HCT116 (cell line): Measurements from ENCODE around the gene SOCS1. TPM values are rescaled to one million over a fixed set of nuclear protein-coding genes. Genes with fewer than 3 reads are reported as not detected.

Source experiments
- ATAC-seq: fragments of 200-7000 bp; cut with Tn5 transposase; 2 replicates; pipeline ENCODE4 v1.9.1; 2020; ENCODE audit warnings: mild to moderate bottlenecking, moderate library complexity
- BruUV-seq: library from RNA; stranded (reverse); fragments of 400-500 nt; replicated peaks from 2 replicates; lab custom pipeline; 2021; lab: Mats Ljungman, UMichigan
- CTCF ChIA-PET: fragments of 300-600 bp; sonication (Branson Sonifier 250); formaldehyde crosslinking; loops from one replicate; lab custom pipeline; 2021; ENCODE audit warnings: antibody characterized with exemption; lab: Charles Lee
- POLR2A ChIA-PET: fragments of 300-600, 350-600 bp; sonication (Branson Sonifier 250); formaldehyde crosslinking; loops from one replicate; lab custom pipeline; 2021; ENCODE audit warnings: antibody characterized with exemption; lab: Charles Lee
- RAD21 ChIA-PET, 2 experiments: fragments of 300-600 bp; sonication (Branson Sonifier 250); formaldehyde crosslinking; loops; one replicate each; lab custom pipeline; 2023; ENCODE audit warnings: low total read pairs in 2 of 2; ENCODE audit not compliant: uncharacterized antibody in 2 of 2, unreplicated experiment in 2 of 2, low non-redundant PET in 1 of 2; lab: Charles Lee
- DNase-seq: peaks from one replicate; pipeline ENCODE4 v3.0.0-alpha.2; 2010; ENCODE audit warnings: low read depth, low spot score
- H2AFZ ChIP-seq: fragments of 200-600 bp; shearing (Covaris generic), sonication (generic); 2 replicates; pipeline ENCODE4 v1.6.1; 2017; ENCODE audit warnings: low read depth, mixed run types, mixed read lengths, antibody characterized with exemption, low read length; ENCODE audit not compliant: poor library complexity, severe bottlenecking
- H3K27ac ChIP-seq: 2 replicates; pipeline ENCODE4 v1.5.1; 2012; ENCODE audit warnings: low read depth, low read length
- H3K27me3 ChIP-seq: fragments of 200-600 bp; sonication (generic); 2 replicates; pipeline ENCODE4 v1.6.1; 2016; ENCODE audit warnings: mixed run types, low read length, mixed read lengths; ENCODE audit not compliant: insufficient read depth
- H3K36me3 ChIP-seq, 2 experiments: fragments of 200-500 bp in 1 of 2; fragments of 200-600 bp in 1 of 2; sonication (Bioruptor generic) in 1 of 2; sonication (generic) in 1 of 2; 2 replicates each; pipeline versions ENCODE4 v1.5.1 to v1.6.1; 2014 to 2016; ENCODE audit warnings: low read length in 2 of 2, inconsistent platforms in 1 of 2, mixed read lengths in 1 of 2, mixed run types in 1 of 2; ENCODE audit not compliant: insufficient read depth in 2 of 2, control insufficient read depth in 1 of 2
- H3K4me1 ChIP-seq, 2 experiments: fragments of 200-600 bp in 1 of 2; sonication (generic) in 1 of 2; 2 replicates each; pipeline versions ENCODE4 v1.5.1 to v1.6.1; 2012 to 2017; ENCODE audit warnings: low read length in 2 of 2, inconsistent platforms in 1 of 2, mild to moderate bottlenecking in 1 of 2, mixed read lengths in 1 of 2, mixed run types in 1 of 2, moderate library complexity in 1 of 2; ENCODE audit not compliant: insufficient read depth in 2 of 2, control insufficient read depth in 1 of 2
- H3K4me2 ChIP-seq: fragments of 200-600 bp; sonication (generic); 2 replicates; pipeline ENCODE4 v1.6.1; 2017; ENCODE audit warnings: mixed run types, low read length, mixed read lengths
- H3K4me3 ChIP-seq, 2 experiments: fragments of 200-600 bp in 1 of 2; sonication (generic) in 1 of 2; replicated peaks in 1 of 2; 2 replicates each; pipeline ENCODE4 v1.5.1; 2011 to 2016; ENCODE audit warnings: low read length in 2 of 2, control low read depth in 1 of 2, low read depth in 1 of 2, mild to moderate bottlenecking in 1 of 2, mixed read lengths in 1 of 2, mixed run types in 1 of 2
- H3K79me2 ChIP-seq: fragments of 200-600 bp; sonication (generic); 2 replicates; pipeline ENCODE4 v1.6.1; 2017; ENCODE audit warnings: mild to moderate bottlenecking, mixed run types, low read length, moderate library complexity, mixed read lengths; ENCODE audit not compliant: insufficient read depth
- H3K9ac ChIP-seq: fragments of 200-600 bp; sonication (generic); 2 replicates; pipeline ENCODE4 v1.6.1; 2016; ENCODE audit warnings: low read length, mixed read lengths
- H3K9me2 ChIP-seq: fragments of 200-600 bp; sonication (generic), shearing (Covaris generic); 2 replicates; pipeline ENCODE4 v1.6.1; 2017; ENCODE audit warnings: mixed run types, mild to moderate bottlenecking, moderate library complexity; ENCODE audit not compliant: insufficient read depth
- H3K9me3 ChIP-seq, 2 experiments: fragments of 200-500 bp in 1 of 2; fragments of 200-600 bp in 1 of 2; sonication (Bioruptor generic) in 1 of 2; sonication (generic) in 1 of 2; 2 replicates each; pipeline ENCODE4 v1.6.1; 2014 to 2017; ENCODE audit warnings: low read length in 2 of 2, mixed read lengths in 2 of 2, inconsistent platforms in 1 of 2, low read depth in 1 of 2, mild to moderate bottlenecking in 1 of 2, mixed run types in 1 of 2, moderate library complexity in 1 of 2; ENCODE audit not compliant: control insufficient read depth in 1 of 2, insufficient read depth in 1 of 2
- H4K20me1 ChIP-seq: fragments of 200-600 bp; sonication (generic), shearing (Covaris generic); 2 replicates; pipeline ENCODE4 v1.6.1; 2017; ENCODE audit warnings: mixed run types, mild to moderate bottlenecking, moderate library complexity; ENCODE audit not compliant: insufficient read depth
- CBX3 ChIP-seq: IDR thresholded peaks from 2 replicates; pipeline ENCODE4 v1.6.1; 2012; ENCODE audit warnings: low read depth
- ELF1 ChIP-seq: IDR thresholded peaks from 2 replicates; pipeline ENCODE4 v1.6.1; 2012; ENCODE audit warnings: low read depth, borderline replicate concordance
- FOSL1 ChIP-seq: IDR thresholded peaks from 2 replicates; pipeline ENCODE4 v1.6.1; 2012; ENCODE audit warnings: low read depth
- REST ChIP-seq: IDR thresholded peaks from 2 replicates; pipeline ENCODE4 v1.6.1; 2012; ENCODE audit warnings: low read depth
- SP1 ChIP-seq: IDR thresholded peaks from 2 replicates; pipeline ENCODE4 v1.6.1; 2012; ENCODE audit warnings: low read depth
- ZFX ChIP-seq: fragments of 450-650 bp; IDR thresholded peaks from 2 replicates; pipeline ENCODE4 v1.6.1; 2017
- ZNF274 ChIP-seq: fragments of 200-500 bp; sonication (Bioruptor generic); IDR thresholded peaks from 2 replicates; pipeline ENCODE4 v1.6.1; 2014; ENCODE audit warnings: mild to moderate bottlenecking, low read depth, low read length, inconsistent platforms
- intact Hi-C: fragments of 100-400 bp; cut with micrococcal nuclease; formaldehyde crosslinking; loops from 2 replicates; pipeline ENCODE4 v1.10.0; 2022
- total RNA-seq: library from RNA; stranded (reverse); gene quantifications from one replicate; pipeline ENCODE4 v1.2.1, GENCODE V29; 2021; ENCODE audit not compliant: unreplicated experiment

SOCS1 gene
- total RNA-seq, 1 experiment from 2014 or later = 4.9 TPM

DNA sequence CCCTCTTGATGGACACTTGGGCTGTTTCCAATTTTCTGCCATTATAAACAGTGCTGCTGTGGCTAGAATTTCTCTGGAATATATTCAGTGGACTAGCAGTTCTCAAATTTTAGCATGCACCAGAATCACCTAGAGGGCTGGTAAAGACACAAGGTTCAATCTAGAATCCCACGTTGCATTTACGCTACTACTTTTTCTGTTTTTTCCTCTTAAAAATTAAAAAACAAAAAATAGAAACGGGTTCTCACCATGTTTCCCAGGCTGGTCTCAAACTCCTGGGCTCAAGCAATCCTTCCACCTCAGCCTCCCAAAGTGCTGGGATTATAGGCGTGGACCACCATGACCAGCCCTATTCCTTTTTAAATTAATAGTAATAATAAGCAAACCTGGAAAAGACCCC, 39.7 kb upstream of the SOCS1 start:
- intact Hi-C loops = no loop called here
- H3K79me2 ChIP-seq = no peaks in the 10 kb centered on the region
- ATAC-seq (no peak), DNase-seq (no peak)
- H3K27me3 ChIP-seq = no peaks in the 10 kb centered on the region
- no peak overlapping the region for H3K27ac ChIP-seq
- H3K4me1 ChIP-seq = no peaks in the 10 kb centered on the region
- H3K36me3 ChIP-seq = no peaks in the 10 kb centered on the region
- no peak overlapping the region for H2AFZ ChIP-seq
- H3K9me2 ChIP-seq = no peaks in the 10 kb centered on the region
- TF ChIP-seq FOSL1 = no peak
- TF ChIP-seq ZFX = no peak
- TF ChIP-seq CBX3 = no peak
- H3K4me3 ChIP-seq = no peak overlapping the region
- ChIA-PET RAD21 (no interaction called here), CTCF (no interaction called here), POLR2A (no interaction called here)
- H4K20me1 ChIP-seq = no peaks in the 10 kb centered on the region
- BruUV-seq = no TSS peak
- no peak overlapping the region for H3K9ac ChIP-seq
- H3K9me3 ChIP-seq = no peaks in the 10 kb centered on the region
- no peak overlapping the region for H3K4me2 ChIP-seq

GRCh38 chr16:11292076-11292748, 36.2 kb upstream of the SOCS1 start:
- ATAC-seq (no peak), DNase-seq (no peak)
- Histone ChIP-seq H3K9me3 (no peaks in the 10 kb centered on the region), H3K4me3 (no peak overlapping the region), H3K9me2 (no peaks in the 10 kb centered on the region), H2AFZ (no peak overlapping the region), H3K79me2 (no peaks in the 10 kb centered on the region), H3K9ac (no peak overlapping the region), H3K36me3 (no peaks in the 10 kb centered on the region), H3K27ac (no peak overlapping the region), H3K4me1 (no peaks in the 10 kb centered on the region), H4K20me1 (no peaks in the 10 kb centered on the region), H3K27me3 (no peaks in the 10 kb centered on the region), H3K4me2 (no peak overlapping the region)
- intact Hi-C loops = no loop called here
- CTCF ChIA-PET = interaction anchor here (0.5 to 0.7 kb wide), 2 partner anchors 34 to 330 kb away, joined by 3 to 7 read pairs; no protein-coding TSS in a partner anchor
- TF ChIP-seq FOSL1 = no peak
- no peak for TF ChIP-seq SP1
- TF ChIP-seq ELF1 = no peak
- no peak for TF ChIP-seq REST
- no peak for TF ChIP-seq ZNF274
- POLR2A ChIA-PET = no interaction called here
- no TSS peak for BruUV-seq
- RAD21 ChIA-PET = no interaction called here
